Measurements from ENCODE around the gene MYL12A.

- TF ChIP-seq CTCF (IDR thresholded peaks at IDR 0.05; ENCODE audit: extremely low read depth in 1 of 2, insufficient read depth in 1 of 2, low read depth in 1 of 2, low read length in 2 of 2) (peak; percentile 96), FOS (IDR thresholded peaks at IDR 0.05; ENCODE audit: borderline replicate concordance, insufficient read depth, low read length) (no peak), MAX (IDR thresholded peaks at IDR 0.05; ENCODE audit: insufficient read depth, insufficient read length) (no peak), POLR2A (IDR thresholded peaks at IDR 0.05; ENCODE audit: low read depth, low read length) (no peak), EZH2 (IDR thresholded peaks at IDR 0.05; ENCODE audit: borderline replicate concordance, low read depth, low read length, severe bottlenecking) (no peak), JUN (IDR thresholded peaks at IDR 0.05; ENCODE audit: borderline replicate concordance, insufficient read depth, insufficient read length, low read depth) (no peak), GATA2 (IDR thresholded peaks at IDR 0.05; ENCODE audit: insufficient read depth, insufficient read length, low read depth, low read length) (no peak)
Measured at GRCh38 chr18:3245853-3246634, 1.6 kb upstream of the MYL12A start.
